Neural cell (in vitro differentiated cells): ENCODE measurements around the gene SH3BP4. TPM values are rescaled to one million over a fixed set of nuclear protein-coding genes. Genes with fewer than 3 reads are reported as not detected.

ENCODE experiments used
- H2AFZ ChIP-seq: fragments of 200-600, 300-800 bp; sonication (generic), shearing (Covaris generic); 2 replicates; pipeline ENCODE4 v1.6.0; 2014; ENCODE audit warnings: low read depth, mild to moderate bottlenecking, antibody characterized with exemption, low read length, moderate library complexity
- H3F3A ChIP-seq: fragments of 200-600 bp; shearing (Covaris generic); 2 replicates; pipeline ENCODE4 v1.6.1; 2016; ENCODE audit warnings: mild to moderate bottlenecking, moderate library complexity, mixed read lengths, antibody characterized with exemption, low read length; ENCODE audit not compliant: insufficient read depth, poor library complexity, severe bottlenecking
- H3K27ac ChIP-seq: fragments of 200-600, 300-800 bp; sonication (generic), shearing (Covaris generic); 2 replicates; pipeline ENCODE4 v1.5.1; 2014; ENCODE audit warnings: mild to moderate bottlenecking, low read length, moderate library complexity
- H3K27me3 ChIP-seq: fragments of 300-800, 200-600 bp; sonication (generic), shearing (Covaris generic); 2 replicates; pipeline ENCODE4 v1.6.0; 2014; ENCODE audit warnings: mild to moderate bottlenecking, low read depth, low read length, moderate library complexity; ENCODE audit not compliant: insufficient read depth
- H3K36me3 ChIP-seq: fragments of 300-800, 200-600 bp; sonication (generic), shearing (Covaris generic); 2 replicates; pipeline ENCODE4 v1.5.1; 2014; ENCODE audit warnings: mild to moderate bottlenecking, antibody characterized with exemption, low read length, moderate library complexity; ENCODE audit not compliant: insufficient read depth
- H3K4me2 ChIP-seq: fragments of 300-800, 200-600 bp; sonication (generic), shearing (Covaris generic); 2 replicates; pipeline ENCODE4 v1.6.0; 2014; ENCODE audit warnings: mild to moderate bottlenecking, low read length
- H3K4me3 ChIP-seq: fragments of 300-800, 200-600 bp; sonication (generic), shearing (Covaris generic); 2 replicates; pipeline ENCODE4 v1.5.1; 2014; ENCODE audit warnings: mild to moderate bottlenecking, low read length, moderate library complexity
- H3K79me2 ChIP-seq: fragments of 200-600 bp; shearing (Covaris generic); replicated peaks from 2 replicates; pipeline ENCODE4 v1.6.0; 2014; ENCODE audit warnings: mild to moderate bottlenecking, low read length, moderate library complexity; ENCODE audit not compliant: insufficient read depth
- H3K9ac ChIP-seq: fragments of 300-800, 200-600 bp; sonication (generic), shearing (Covaris generic); 2 replicates; pipeline ENCODE4 v1.6.1; 2016; ENCODE audit warnings: mild to moderate bottlenecking, low read length, mixed read lengths
- H3K9me2 ChIP-seq: fragments of 200-600 bp; shearing (Covaris generic); 2 replicates; pipeline ENCODE4 v1.6.1; 2016; ENCODE audit warnings: mild to moderate bottlenecking, low read length, mixed read lengths; ENCODE audit not compliant: insufficient read depth
- H3K9me3 ChIP-seq: fragments of 200-600, 300-800 bp; sonication (generic), shearing (Covaris generic); 2 replicates; pipeline ENCODE4 v1.6.1; 2016; ENCODE audit warnings: mild to moderate bottlenecking, mixed run types, low read length, moderate library complexity, mixed read lengths
- H4K20me1 ChIP-seq: fragments of 200-600 bp; shearing (Covaris generic); 2 replicates; pipeline ENCODE4 v1.6.1; 2016; ENCODE audit warnings: mild to moderate bottlenecking, mixed run types; ENCODE audit not compliant: insufficient read depth
- CTCF ChIP-seq: fragments of 450-650 bp; IDR thresholded peaks from 2 replicates; pipeline ENCODE4 v1.5.1; 2014; ENCODE audit warnings: antibody characterized with exemption, mild to moderate bottlenecking, moderate library complexity; ENCODE audit not compliant: poor library complexity, severe bottlenecking
- EP300 ChIP-seq: fragments of 450-650 bp; conservative IDR thresholded peaks from 2 replicates; pipeline ENCODE4 v1.6.1; 2014; ENCODE audit warnings: antibody characterized with exemption, mild to moderate bottlenecking, moderate library complexity; ENCODE audit not compliant: poor library complexity, severe bottlenecking
- EZH2 ChIP-seq: fragments of 200-600, 300-800 bp; shearing (Covaris generic), sonication (generic); IDR thresholded peaks from 2 replicates; pipeline ENCODE4 v1.6.1; 2014; ENCODE audit warnings: antibody characterized with exemption, low read length, borderline replicate concordance, mild to moderate bottlenecking; ENCODE audit not compliant: insufficient read depth, poor library complexity, severe bottlenecking
- MXI1 ChIP-seq: fragments of 450-650 bp; conservative IDR thresholded peaks from 2 replicates; pipeline ENCODE4 v1.6.1; 2014; ENCODE audit warnings: antibody characterized with exemption, mild to moderate bottlenecking; ENCODE audit not compliant: poor library complexity, severe bottlenecking
- POLR2AphosphoS5 ChIP-seq: IDR thresholded peaks from 2 replicates; pipeline ENCODE4 v1.6.1; 2012
- RAD21 ChIP-seq: fragments of 450-650 bp; conservative IDR thresholded peaks from 2 replicates; pipeline ENCODE4 v1.6.1; 2014; ENCODE audit warnings: antibody characterized with exemption, mild to moderate bottlenecking, moderate library complexity
- REST ChIP-seq: IDR thresholded peaks from 2 replicates; pipeline ENCODE4 v1.6.1; 2012; ENCODE audit warnings: borderline replicate concordance
- SMC3 ChIP-seq: fragments of 450-650 bp; conservative IDR thresholded peaks from 2 replicates; pipeline ENCODE4 v1.6.1; 2014; ENCODE audit warnings: antibody characterized with exemption, mild to moderate bottlenecking, moderate library complexity; ENCODE audit not compliant: poor library complexity
- TAF1 ChIP-seq: IDR thresholded peaks from 2 replicates; pipeline ENCODE4 v1.6.1; 2012; ENCODE audit warnings: low read depth
- polyA plus RNA-seq: library from polyadenylated mRNA; depleted of rRNA; stranded (reverse); fragments of >200 nt; gene quantifications from 2 replicates; pipeline ENCODE4 v1.2.3, GENCODE V29; 2014

SH3BP4 gene
- polyA plus RNA-seq, 1 donor from 2014 or later, result 3.3 TPM

- no peak for TF ChIP-seq MXI1
- TF ChIP-seq CTCF, result no peak
- TF ChIP-seq SMC3, result no peak
- TF ChIP-seq RAD21, result no peak
- no peak for TF ChIP-seq REST
- TF ChIP-seq TAF1, result no peak
- no peak for TF ChIP-seq EP300
- no peak for TF ChIP-seq EZH2
- TF ChIP-seq POLR2AphosphoS5, result no peak
Measured at GRCh38 chr2:235006986-235007385, 55.2 kb downstream of the SH3BP4 start.

GRCh38 chr2:235007664-235008457 is 56.0 kb downstream of the SH3BP4 start:
- H4K20me1 ChIP-seq, result no peaks in the 10 kb centered on the region
- no peaks in the 10 kb centered on the region for H3K27me3 ChIP-seq
- no peaks in the 10 kb centered on the region for H3K9me3 ChIP-seq
- H3K9me2 ChIP-seq, result no peaks in the 10 kb centered on the region
- no peak overlapping the region for H3K4me2 ChIP-seq
- no peaks in the 10 kb centered on the region for H3K36me3 ChIP-seq
- H3K79me2 ChIP-seq, result peaks cover 23% of the 10 kb centered on the region
- H3K27ac ChIP-seq, result no peak overlapping the region
- no peaks in the 10 kb centered on the region for H3F3A ChIP-seq
- no peak overlapping the region for H3K9ac ChIP-seq
- H2AFZ ChIP-seq, result no peak overlapping the region
- no peak for TF ChIP-seq RAD21
- TF ChIP-seq REST, result no peak
- no peak for TF ChIP-seq EZH2
- no peak for TF ChIP-seq MXI1
- TF ChIP-seq TAF1, result no peak
- no peak for TF ChIP-seq SMC3
- no peak for TF ChIP-seq CTCF
- TF ChIP-seq POLR2AphosphoS5, result no peak
- no peak for TF ChIP-seq EP300
- H3K4me3 ChIP-seq, result no peak overlapping the region

More at GRCh38 chr2:235006986-235007385, 55.2 kb downstream of the SH3BP4 start:
- Histone ChIP-seq H3K9ac (no peak overlapping the region), H3K27ac (no peak overlapping the region), H4K20me1 (no peaks in the 10 kb centered on the region), H3K79me2 (peaks cover 23% of the 10 kb centered on the region), H3F3A (no peaks in the 10 kb centered on the region), H2AFZ (no peak overlapping the region), H3K4me2 (no peak overlapping the region), H3K9me3 (no peaks in the 10 kb centered on the region), H3K36me3 (no peaks in the 10 kb centered on the region), H3K27me3 (no peaks in the 10 kb centered on the region), H3K4me3 (no peak overlapping the region), H3K9me2 (no peaks in the 10 kb centered on the region)
